H9 (cell line): ENCODE results near the gene NLRP5. TPM values are rescaled to one million over a fixed set of nuclear protein-coding genes. Genes with fewer than 3 reads are reported as not detected.

Source experiments
- DNase-seq: peaks from one replicate; pipeline ENCODE4 v3.0.0-alpha.2; 2017
- H2AFZ ChIP-seq: one replicate; pipeline ENCODE4 v1.6.1; 2013; ENCODE audit warnings: mild to moderate bottlenecking, low read length, control low read depth, moderate library complexity
- H2AK5ac ChIP-seq: 2 replicates; pipeline ENCODE4 v1.6.1; 2013; ENCODE audit warnings: low read length, control low read depth, mixed read lengths; ENCODE audit not compliant: insufficient read length
- H2BK120ac ChIP-seq: one replicate; pipeline ENCODE4 v1.6.1; 2013; ENCODE audit warnings: low read depth, mild to moderate bottlenecking, low read length, control low read depth, inconsistent platforms; ENCODE audit not compliant: poor library complexity, severe bottlenecking
- H2BK12ac ChIP-seq: 2 replicates; pipeline ENCODE4 v1.6.1; 2013; ENCODE audit warnings: low read length, control low read depth, mixed read lengths, low read depth; ENCODE audit not compliant: insufficient read length
- H2BK15ac ChIP-seq: 2 replicates; pipeline ENCODE4 v1.6.1; 2013; ENCODE audit warnings: low read depth, low read length, control low read depth
- H2BK20ac ChIP-seq: one replicate; pipeline ENCODE4 v1.6.1; 2013; ENCODE audit warnings: low read depth, mild to moderate bottlenecking, low read length, control low read depth, inconsistent platforms; ENCODE audit not compliant: poor library complexity, severe bottlenecking
- H2BK5ac ChIP-seq: 2 replicates; pipeline ENCODE4 v1.6.1; 2013; ENCODE audit warnings: low read length, control low read depth, mixed read lengths; ENCODE audit not compliant: insufficient read length
- H3K14ac ChIP-seq: 2 replicates; pipeline ENCODE4 v1.6.1; 2013; ENCODE audit warnings: low read length, control low read depth; ENCODE audit not compliant: insufficient read depth
- H3K18ac ChIP-seq: 2 replicates; pipeline ENCODE4 v1.6.1; 2013; ENCODE audit warnings: low read depth, mild to moderate bottlenecking, mixed read lengths, low read length, control low read depth; ENCODE audit not compliant: insufficient read length
- H3K23ac ChIP-seq: 2 replicates; pipeline ENCODE4 v1.6.1; 2013; ENCODE audit warnings: low read length, control low read depth, mixed read lengths, low read depth; ENCODE audit not compliant: insufficient read length
- H3K23me2 ChIP-seq: 2 replicates; pipeline ENCODE4 v1.6.1; 2013; ENCODE audit warnings: low read depth, mild to moderate bottlenecking, mixed read lengths, low read length, control low read depth; ENCODE audit not compliant: insufficient read length, poor library complexity, severe bottlenecking
- H3K27ac ChIP-seq: 2 replicates; pipeline ENCODE4 v1.5.1; 2013; ENCODE audit warnings: low read length, control low read depth, mixed read lengths, low read depth; ENCODE audit not compliant: insufficient read length
- H3K27me3 ChIP-seq: 2 replicates; pipeline ENCODE4 v1.6.1; 2013; ENCODE audit warnings: low read length, control low read depth, inconsistent platforms; ENCODE audit not compliant: insufficient read depth
- H3K4ac ChIP-seq: 2 replicates; pipeline ENCODE4 v1.6.1; 2013; ENCODE audit warnings: low read depth, mild to moderate bottlenecking, control low read depth, inconsistent platforms, low read length, moderate library complexity
- H3K4me1 ChIP-seq: 2 replicates; pipeline ENCODE4 v1.6.1; 2013; ENCODE audit warnings: low read length, control low read depth, inconsistent platforms; ENCODE audit not compliant: insufficient read depth
- H3K4me2 ChIP-seq: 2 replicates; pipeline ENCODE4 v1.6.1; 2013; ENCODE audit warnings: low read length, control low read depth, mixed read lengths; ENCODE audit not compliant: insufficient read length, insufficient read depth
- H3K56ac ChIP-seq: 2 replicates; pipeline ENCODE4 v1.6.1; 2013; ENCODE audit warnings: low read depth, mild to moderate bottlenecking, mixed read lengths, low read length, control low read depth; ENCODE audit not compliant: insufficient read length
- H3K79me1 ChIP-seq: 2 replicates; pipeline ENCODE4 v1.6.1; 2013; ENCODE audit warnings: low read depth, mild to moderate bottlenecking, moderate library complexity, low read length, control low read depth, inconsistent platforms; ENCODE audit not compliant: insufficient read depth, poor library complexity, severe bottlenecking
- H3K79me2 ChIP-seq: 2 replicates; pipeline ENCODE4 v1.6.1; 2013; ENCODE audit warnings: low read length, control low read depth, inconsistent platforms; ENCODE audit not compliant: insufficient read depth
- H3K9ac ChIP-seq: 2 replicates; pipeline ENCODE4 v1.6.1; 2013; ENCODE audit warnings: low read length, control low read depth, mixed read lengths; ENCODE audit not compliant: insufficient read length; ENCODE audit errors: extremely low read depth
- H3K9me3 ChIP-seq: one replicate; pipeline ENCODE4 v1.6.1; 2013; ENCODE audit warnings: low read depth, low read length, inconsistent platforms; ENCODE audit not compliant: control insufficient read depth
- H3T11ph ChIP-seq: one replicate; pipeline ENCODE4 v1.6.1; 2013; ENCODE audit warnings: mild to moderate bottlenecking, low read length, control low read depth, inconsistent platforms
- H4K20me1 ChIP-seq: one replicate; pipeline ENCODE4 v1.6.1; 2013; ENCODE audit not compliant: control insufficient read depth, insufficient read length, insufficient read depth
- H4K5ac ChIP-seq: 2 replicates; pipeline ENCODE4 v1.6.1; 2013; ENCODE audit warnings: low read depth, mild to moderate bottlenecking, mixed read lengths, low read length, control low read depth; ENCODE audit not compliant: insufficient read length
- H4K8ac ChIP-seq: replicated peaks from 2 replicates; pipeline ENCODE4 v1.6.1; 2013; ENCODE audit warnings: low read length, control low read depth, mixed read lengths, low read depth; ENCODE audit not compliant: insufficient read length
- H4K91ac ChIP-seq: 2 replicates; pipeline ENCODE4 v1.6.1; 2013; ENCODE audit warnings: low read depth, mild to moderate bottlenecking, moderate library complexity, mixed read lengths, low read length, control low read depth; ENCODE audit not compliant: insufficient read length
- H3K27ac Mint-ChIP-seq, 3 experiments: 2 replicates in 2 of 3; 3 replicates in 1 of 3; pipeline ENCODE4 v1.8.0; 2020 to 2021; ENCODE audit warnings: mixed read lengths in 3 of 3, mild to moderate bottlenecking in 1 of 3, moderate library complexity in 1 of 3
- H3K27me3 Mint-ChIP-seq: 2 replicates; pipeline ENCODE4 v1.8.0; 2021; ENCODE audit warnings: low read depth, mild to moderate bottlenecking, moderate library complexity, mixed read lengths
- H3K36me3 Mint-ChIP-seq, 3 experiments: 2 replicates in 2 of 3; 3 replicates in 1 of 3; pipeline ENCODE4 v1.8.0; 2020 to 2021; ENCODE audit warnings: low read depth in 3 of 3, mixed read lengths in 3 of 3; ENCODE audit not compliant: insufficient read depth in 1 of 3
- H3K4me1 Mint-ChIP-seq, 2 experiments: 2 replicates each; pipeline ENCODE4 v1.8.0; 2020; ENCODE audit warnings: mixed read lengths in 2 of 2
- H3K4me3 Mint-ChIP-seq, 2 experiments: 2 replicates in 1 of 2; 3 replicates in 1 of 2; pipeline ENCODE4 v1.8.0; 2020 to 2021; ENCODE audit warnings: mild to moderate bottlenecking in 2 of 2, mixed read lengths in 2 of 2, moderate library complexity in 1 of 2
- H3K9me3 Mint-ChIP-seq, 2 experiments: 2 replicates in 1 of 2; 3 replicates in 1 of 2; pipeline ENCODE4 v1.8.0; 2020; ENCODE audit warnings: mild to moderate bottlenecking in 2 of 2, mixed read lengths in 2 of 2, moderate library complexity in 1 of 2
- CTCF ChIP-seq: fragments of 200-600 bp; sonication (generic); conservative IDR thresholded peaks from 3 replicates; pipeline ENCODE4 v1.8.0; 2021; ENCODE audit warnings: antibody characterized with exemption, mild to moderate bottlenecking
- WGBS: extraction: QIAGEN DNeasy Blood & Tissue Kit; methylation state at CpG from one replicate; pipeline ENCODE4 v1.1.7; 2013; ENCODE audit warnings: missing lambda C conversion rate, low lambda C conversion rate, mixed read lengths; ENCODE audit not compliant: insufficient read length; ENCODE audit errors: extremely low coverage; 5-methylcytosine and 5-hydroxymethylcytosine counted together
- total RNA-seq: library from RNA; stranded (reverse); gene quantifications from 2 replicates; pipeline ENCODE4 v1.2.1, GENCODE V29; 2021

NLRP5 gene
- total RNA-seq, 1 experiment from 2014 or later = not detected

DNA sequence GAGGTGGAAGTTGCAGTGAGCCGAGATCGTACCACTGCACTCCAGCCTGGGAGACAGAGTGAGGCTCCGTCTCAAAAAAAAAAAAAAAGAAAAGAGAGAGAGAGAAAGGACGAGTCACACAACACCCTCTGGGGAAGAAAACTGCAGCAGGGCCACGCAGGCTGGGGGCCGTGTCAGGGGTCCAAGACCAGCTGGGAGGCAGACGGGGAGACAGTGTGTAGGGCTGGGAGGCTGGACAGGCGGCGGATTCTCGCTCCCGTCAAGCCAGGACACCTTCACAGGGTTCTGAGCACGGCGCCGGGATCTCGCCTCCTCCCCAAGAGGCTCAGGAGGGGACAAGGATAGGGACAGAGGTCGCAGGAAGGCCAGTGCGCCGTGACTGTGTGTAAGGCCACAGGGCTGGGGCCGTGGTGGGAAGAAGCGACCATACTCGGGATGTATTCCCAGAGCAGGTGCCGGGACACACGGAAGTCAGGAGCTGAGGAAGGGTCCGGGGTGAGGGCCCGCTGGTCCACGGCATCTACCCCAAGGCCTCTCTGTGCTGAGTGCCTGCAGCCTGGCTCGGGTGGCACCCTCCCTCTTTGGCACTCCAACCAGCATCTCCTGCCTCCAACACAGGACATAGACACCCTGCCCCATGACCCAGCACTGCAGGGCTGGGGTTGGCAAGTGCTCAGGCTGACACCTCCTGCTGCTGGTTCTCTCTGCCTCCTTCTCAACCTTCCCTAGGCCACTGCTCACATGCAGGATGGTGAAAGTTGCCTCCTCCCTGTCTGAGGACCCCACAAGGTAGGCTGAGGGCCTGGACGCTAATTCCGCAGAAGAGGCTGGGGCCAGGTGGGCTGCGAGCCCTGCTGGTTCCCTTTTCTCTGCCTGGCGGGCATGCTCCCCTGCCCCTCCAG lies 113.3 kb downstream of the NLRP5 start:
- no peak overlapping the region for H3K14ac ChIP-seq
- H2BK5ac ChIP-seq = no peak overlapping the region
- no peak overlapping the region for H2BK20ac ChIP-seq
- H3K23ac ChIP-seq = no peak overlapping the region
- H3K4me1 ChIP-seq = no peaks in the 10 kb centered on the region
- no peak overlapping the region for H4K91ac ChIP-seq
- H3K56ac ChIP-seq = no peak overlapping the region
- H3K79me2 ChIP-seq = peaks cover 6% of the 10 kb centered on the region; the same call in 1 of the 2 replicates
- no peak overlapping the region for H4K8ac ChIP-seq
- H2BK15ac ChIP-seq = no peak overlapping the region
- H4K5ac ChIP-seq = no peak overlapping the region
- H3K9me3 ChIP-seq = no peaks in the 10 kb centered on the region
- H3T11ph ChIP-seq = no peak overlapping the region
- no peak for TF ChIP-seq CTCF
- H2BK120ac ChIP-seq = no peak overlapping the region
- no peaks in the 10 kb centered on the region for H3K23me2 ChIP-seq
- no peak overlapping the region for H2AK5ac ChIP-seq
- Mint-ChIP-seq H3K4me3 (no peak overlapping the region), H3K9me3 (no peaks in the 10 kb centered on the region), H3K4me1 (peaks cover 0 to 3% of the 10 kb centered on the region in 2 experiments; a peak in 2 of 4 replicates), H3K36me3 (peaks cover 28 to 43% (median 41%) of the 10 kb centered on the region in 3 experiments), H3K27me3 (no peaks in the 10 kb centered on the region), H3K27ac (peak overlapping the region in 1 of 3 experiments; percentile 92; a peak in 2 of 7 replicates)
- H3K27me3 ChIP-seq = no peaks in the 10 kb centered on the region
- H3K4me2 ChIP-seq = no peak overlapping the region
- H3K18ac ChIP-seq = no peak overlapping the region
- no peaks in the 10 kb centered on the region for H3K79me1 ChIP-seq
- no CpG with 5 or more reads among the region's 31 CpGs for WGBS
- DNase-seq = no peak
- no peak overlapping the region for H3K4ac ChIP-seq
- no peak overlapping the region for H2AFZ ChIP-seq
- H3K9ac ChIP-seq = no peak overlapping the region
- peaks cover 2% of the 10 kb centered on the region for H4K20me1 ChIP-seq
- H2BK12ac ChIP-seq = no peak overlapping the region
- no peak overlapping the region for H3K27ac ChIP-seq
